GM12878 (cell line): Measurements from ENCODE around the gene PLCB2. TPM values are rescaled to one million over a fixed set of nuclear protein-coding genes. Genes with fewer than 3 reads are reported as not detected.

Experiments
- ATAC-seq: fragments of 200-7000 bp; cut with Tn5 transposase; 3 replicates; pipeline ENCODE4 v1.9.1; 2020; ENCODE audit warnings: mild to moderate bottlenecking, moderate library complexity
- BruUV-seq: library from RNA; stranded (reverse); fragments of 400-500 nt; replicated peaks from 2 replicates; lab custom pipeline; 2021; lab: Mats Ljungman, UMichigan
- CTCF ChIA-PET: fragments of 300-600 bp; sonication (Branson Sonifier 250); formaldehyde crosslinking; extraction: SDS; loops from one replicate; lab custom pipeline; 2021; ENCODE audit warnings: inconsistent platforms; lab: Yijun Ruan, JAX
- POLR2A ChIA-PET: fragments of 350-600 bp; formaldehyde crosslinking; extraction: SDS; loops from one replicate; lab custom pipeline; 2021; ENCODE audit warnings: inconsistent platforms; lab: Charles Lee
- RAD21 ChIA-PET: fragments of 300-600 bp; sonication (Branson Sonifier 250); formaldehyde crosslinking; loops from one replicate; lab custom pipeline; 2023; ENCODE audit warnings: antibody characterized with exemption; ENCODE audit not compliant: unreplicated experiment; lab: Charles Lee
- SMC1A ChIA-PET: fragments of 300-600 bp; sonication (Branson Sonifier 250); formaldehyde crosslinking; loops from one replicate; lab custom pipeline; 2023; ENCODE audit not compliant: unreplicated experiment, uncharacterized antibody; lab: Charles Lee
- DNase-seq: peaks from one replicate; pipeline ENCODE4 v3.0.0-alpha.2; 2011; ENCODE audit warnings: low read depth, low spot score
- FAIRE-seq: peaks from 3 replicates; lab custom pipeline; 2011; peaks lifted over from hg19 to GRCh38; lab: Jason Lieb, UNC
- H2AFZ ChIP-seq: 2 replicates; pipeline ENCODE4 v1.6.0; 2011; ENCODE audit warnings: low read depth, low read length, control low read depth; ENCODE audit not compliant: control insufficient read depth
- H3K27ac ChIP-seq: 2 replicates; pipeline ENCODE4 v1.5.1; 2011; ENCODE audit warnings: control low read depth; ENCODE audit not compliant: control insufficient read depth, insufficient read depth
- H3K27me3 ChIP-seq, 2 experiments: replicated peaks in 1 of 2; 2 replicates each; pipeline versions ENCODE4 v1.6.0 to v1.6.1; 2011; ENCODE audit warnings: low read length in 1 of 2; ENCODE audit not compliant: control insufficient read depth in 2 of 2, insufficient read depth in 2 of 2
- H3K36me3 ChIP-seq, 2 experiments: 2 replicates each; pipeline ENCODE4 v1.5.1; 2011; ENCODE audit warnings: low read length in 1 of 2; ENCODE audit not compliant: control insufficient read depth in 2 of 2, insufficient read depth in 2 of 2
- H3K4me1 ChIP-seq: 2 replicates; pipeline ENCODE4 v1.6.1; 2011; ENCODE audit warnings: mild to moderate bottlenecking, low read length, moderate library complexity, mixed read lengths; ENCODE audit not compliant: control insufficient read depth, insufficient read depth
- H3K4me2 ChIP-seq: 2 replicates; pipeline ENCODE4 v1.6.0; 2011; ENCODE audit warnings: control low read depth; ENCODE audit not compliant: control insufficient read depth, insufficient read depth
- H3K4me3 ChIP-seq: fragments of 200-600 bp; sonication (generic); 2 replicates; pipeline ENCODE4 v1.5.1; 2016
- H3K79me2 ChIP-seq: 2 replicates; pipeline ENCODE4 v1.6.0; 2011; ENCODE audit warnings: low read length; ENCODE audit not compliant: control insufficient read depth, insufficient read depth
- H3K9ac ChIP-seq: 2 replicates; pipeline ENCODE4 v1.8.0; 2011; ENCODE audit warnings: low read length, control low read depth, mixed read lengths; ENCODE audit not compliant: control insufficient read depth, insufficient read depth
- H3K9me3 ChIP-seq: replicated peaks from 3 replicates; pipeline ENCODE4 v1.5.1; 2011; ENCODE audit warnings: mild to moderate bottlenecking, low read length; ENCODE audit not compliant: control insufficient read depth, insufficient read depth
- H4K20me1 ChIP-seq: 2 replicates; pipeline ENCODE4 v1.6.0; 2011; ENCODE audit not compliant: control insufficient read depth, insufficient read depth
- ASH2L ChIP-seq: fragments of 300-600, 200-600 bp; sonication (generic); IDR thresholded peaks from 2 replicates; pipeline ENCODE4 v1.6.1; 2017; ENCODE audit warnings: low read depth, mild to moderate bottlenecking, borderline replicate concordance
- CREB1 ChIP-seq: IDR thresholded peaks from 2 replicates; pipeline ENCODE4 v1.6.1; 2012; ENCODE audit warnings: low read depth, mild to moderate bottlenecking, inconsistent platforms
- ETV6 ChIP-seq, 2 experiments: fragments of 450-650 bp in 1 of 2; IDR thresholded peaks in 1 of 2; conservative IDR thresholded peaks in 1 of 2; 2 replicates each; pipeline ENCODE4 v1.6.1; 2014; ENCODE audit warnings: antibody characterized with exemption in 1 of 2, borderline replicate concordance in 1 of 2, low read depth in 1 of 2, mild to moderate bottlenecking in 1 of 2, moderate library complexity in 1 of 2
- GATAD2B ChIP-seq: fragments of 450-650 bp; conservative IDR thresholded peaks from 2 replicates; pipeline ENCODE4 v1.6.1; 2017; ENCODE audit warnings: low read depth, mild to moderate bottlenecking, moderate library complexity
- MTA2 ChIP-seq: fragments of 450-650 bp; IDR thresholded peaks from 2 replicates; pipeline ENCODE4 v1.6.1; 2016; ENCODE audit warnings: low read depth, mild to moderate bottlenecking, moderate library complexity
- MTA3 ChIP-seq: IDR thresholded peaks from 2 replicates; pipeline ENCODE4 v1.6.1; 2012; ENCODE audit warnings: low read length, inconsistent platforms, borderline replicate concordance
- NRF1 ChIP-seq: conservative IDR thresholded peaks from 2 replicates; pipeline ENCODE4 v1.6.1; 2011; ENCODE audit warnings: mild to moderate bottlenecking, low read depth, low read length, improper control_type of control experiment
- PAX8 ChIP-seq: fragments of 450-650 bp; IDR thresholded peaks from 2 replicates; pipeline ENCODE4 v1.6.1; 2017; ENCODE audit warnings: mild to moderate bottlenecking, moderate library complexity
- POLR2AphosphoS5 ChIP-seq: IDR thresholded peaks from 2 replicates; pipeline ENCODE4 v1.6.1; 2011; ENCODE audit warnings: mild to moderate bottlenecking, low read length, inconsistent platforms
- SP1 ChIP-seq: IDR thresholded peaks from one replicate; pipeline ENCODE4 v1.6.1; 2011; ENCODE audit warnings: low read depth, low read length
- WGBS: methylation state at CpG from one replicate; pipeline ENCODE4 v1.1.6; 2016; ENCODE audit warnings: low lambda C conversion rate; ENCODE audit not compliant: insufficient replicate concordance, insufficient coverage; ENCODE audit errors: missing lambda C conversion rate; 5-methylcytosine and 5-hydroxymethylcytosine counted together
- in situ Hi-C: fragments of 300-500 bp; cut with MboI; formaldehyde crosslinking; loops from 9 replicates; pipeline ENCODE4 v1.14.3; 2018; ENCODE audit warnings: mixed read lengths
- intact Hi-C: fragments of 100-400 bp; cut with micrococcal nuclease; formaldehyde crosslinking; loops from one replicate; pipeline ENCODE4 v1.14.2; 2022; ENCODE audit not compliant: unreplicated experiment
- polyA plus RNA-seq, 11 experiments: library from polyadenylated mRNA; depleted of rRNA in 4 of 11; unstranded in 6 of 11; stranded (reverse) in 5 of 11; fragments of >200 nt; fragmentation: Nextera tagmentation in 4 of 11; fragmentation: Illumina TruSeq in 1 of 11; extraction: Ambion mirVana in 4 of 11; extraction: Trizol in 1 of 11; gene quantifications; 1 replicate in 1 of 11; 2 replicates in 10 of 11; pipeline versions ENCODE4 v1.2.1 to v1.2.3, GENCODE V29; 2011 to 2016; ENCODE audit warnings: inconsistent platforms in 2 of 11, missing spikeins in 2 of 11, low read depth in 1 of 11
- total RNA-seq, 4 experiments: library from RNA; depleted of rRNA in 3 of 4; stranded (reverse); fragments of >200 nt in 3 of 4; fragmentation: Illumina TruSeq in 1 of 4; extraction: Trizol in 1 of 4; gene quantifications; 2 replicates each; pipeline versions ENCODE4 v1.2.1 to v1.2.3, GENCODE V29; 2013 to 2021
- TF ChIP-seq, protein P1 (sequence below): fragments of 450-650 bp; IDR thresholded peaks from 2 replicates; pipeline ENCODE4 v1.6.1; 2017; ENCODE audit warnings: mild to moderate bottlenecking, moderate library complexity
- TF ChIP-seq, protein P2 (sequence below): IDR thresholded peaks from 2 replicates; pipeline ENCODE4 v1.6.1; 2012; ENCODE audit warnings: low read length, inconsistent platforms

The PLCB2 gene
- total and polyA plus RNA-seq, 10 of the 15 experiments (the other 5 are each of a cell fraction or from before 2014, with no cell fraction given): 1.2 to 39.4 (median 10.7) TPM

DNA sequence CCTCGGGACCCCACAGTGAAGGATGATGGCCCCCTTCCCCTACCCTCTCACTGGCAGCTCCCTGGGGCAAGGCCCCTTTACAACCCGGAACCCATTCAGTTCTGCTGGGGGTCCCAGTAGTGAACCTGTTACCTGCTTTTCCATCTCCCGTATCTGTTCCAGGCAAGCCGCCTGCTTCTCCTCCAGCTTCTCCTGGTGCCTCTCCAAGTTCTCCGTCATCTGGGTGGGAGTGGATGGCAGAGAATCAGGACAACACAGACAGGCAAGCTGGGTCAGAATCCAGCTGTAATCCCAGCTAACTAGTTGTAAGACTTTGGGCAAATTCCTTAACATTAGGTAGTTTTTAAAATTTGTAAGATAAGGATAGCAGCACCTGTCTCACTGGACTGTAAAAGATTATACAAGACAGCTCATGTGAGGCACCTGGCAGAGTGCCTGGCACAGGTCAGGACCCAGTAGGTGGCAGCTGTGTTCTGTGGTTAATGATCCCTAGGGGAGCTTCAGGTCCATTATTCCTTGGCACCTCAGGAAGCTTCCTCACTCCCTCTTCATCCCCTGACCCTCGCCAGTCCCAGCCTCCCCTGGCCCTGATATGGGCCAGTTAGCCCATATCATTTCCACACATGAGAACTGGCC is 18.5 kb downstream of the PLCB2 start:
- Histone ChIP-seq H2AFZ (no peak overlapping the region), H3K36me3 (no peaks in the 10 kb centered on the region), H3K27ac (no peak overlapping the region), H3K79me2 (no peaks in the 10 kb centered on the region), H3K9ac (no peak overlapping the region)
- ChIA-PET CTCF (interaction anchor here (0.7 to 2.4 kb wide), 8 partner anchors 9 to 48 kb away, joined by 3 to 11 read pairs (median 4); no protein-coding TSS in a partner anchor), RAD21 (interaction anchor here (0.8 kb wide), 1 partner anchor 30 kb away, joined by 3 read pairs; no protein-coding TSS in a partner anchor)
- in situ Hi-C loops: no loop called here
- intact Hi-C loops: no loop called here
- TF ChIP-seq ETV6 (conservative IDR thresholded peaks at IDR 0.05 in 1 of 2, IDR thresholded peaks at IDR 0.05 in 1 of 2; ENCODE audit: borderline replicate concordance in 1 of 2, low read depth in 1 of 2) (no peak), MTA3 (no peak), MTA2 (no peak), CREB1 (no peak), PAX8 (no peak), NRF1 (no peak), ASH2L (no peak), POLR2AphosphoS5 (no peak), GATAD2B (no peak), SP1 (no peak)
- TF ChIP-seq, protein P1, sequence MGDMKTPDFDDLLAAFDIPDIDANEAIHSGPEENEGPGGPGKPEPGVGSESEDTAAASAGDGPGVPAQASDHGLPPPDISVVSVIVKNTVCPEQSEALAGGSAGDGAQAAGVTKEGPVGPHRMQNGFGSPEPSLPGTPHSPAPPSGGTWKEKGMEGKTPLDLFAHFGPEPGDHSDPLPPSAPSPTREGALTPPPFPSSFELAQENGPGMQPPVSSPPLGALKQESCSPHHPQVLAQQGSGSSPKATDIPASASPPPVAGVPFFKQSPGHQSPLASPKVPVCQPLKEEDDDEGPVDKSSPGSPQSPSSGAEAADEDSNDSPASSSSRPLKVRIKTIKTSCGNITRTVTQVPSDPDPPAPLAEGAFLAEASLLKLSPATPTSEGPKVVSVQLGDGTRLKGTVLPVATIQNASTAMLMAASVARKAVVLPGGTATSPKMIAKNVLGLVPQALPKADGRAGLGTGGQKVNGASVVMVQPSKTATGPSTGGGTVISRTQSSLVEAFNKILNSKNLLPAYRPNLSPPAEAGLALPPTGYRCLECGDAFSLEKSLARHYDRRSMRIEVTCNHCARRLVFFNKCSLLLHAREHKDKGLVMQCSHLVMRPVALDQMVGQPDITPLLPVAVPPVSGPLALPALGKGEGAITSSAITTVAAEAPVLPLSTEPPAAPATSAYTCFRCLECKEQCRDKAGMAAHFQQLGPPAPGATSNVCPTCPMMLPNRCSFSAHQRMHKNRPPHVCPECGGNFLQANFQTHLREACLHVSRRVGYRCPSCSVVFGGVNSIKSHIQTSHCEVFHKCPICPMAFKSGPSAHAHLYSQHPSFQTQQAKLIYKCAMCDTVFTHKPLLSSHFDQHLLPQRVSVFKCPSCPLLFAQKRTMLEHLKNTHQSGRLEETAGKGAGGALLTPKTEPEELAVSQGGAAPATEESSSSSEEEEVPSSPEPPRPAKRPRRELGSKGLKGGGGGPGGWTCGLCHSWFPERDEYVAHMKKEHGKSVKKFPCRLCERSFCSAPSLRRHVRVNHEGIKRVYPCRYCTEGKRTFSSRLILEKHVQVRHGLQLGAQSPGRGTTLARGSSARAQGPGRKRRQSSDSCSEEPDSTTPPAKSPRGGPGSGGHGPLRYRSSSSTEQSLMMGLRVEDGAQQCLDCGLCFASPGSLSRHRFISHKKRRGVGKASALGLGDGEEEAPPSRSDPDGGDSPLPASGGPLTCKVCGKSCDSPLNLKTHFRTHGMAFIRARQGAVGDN: no peak
- TF ChIP-seq, protein P2, sequence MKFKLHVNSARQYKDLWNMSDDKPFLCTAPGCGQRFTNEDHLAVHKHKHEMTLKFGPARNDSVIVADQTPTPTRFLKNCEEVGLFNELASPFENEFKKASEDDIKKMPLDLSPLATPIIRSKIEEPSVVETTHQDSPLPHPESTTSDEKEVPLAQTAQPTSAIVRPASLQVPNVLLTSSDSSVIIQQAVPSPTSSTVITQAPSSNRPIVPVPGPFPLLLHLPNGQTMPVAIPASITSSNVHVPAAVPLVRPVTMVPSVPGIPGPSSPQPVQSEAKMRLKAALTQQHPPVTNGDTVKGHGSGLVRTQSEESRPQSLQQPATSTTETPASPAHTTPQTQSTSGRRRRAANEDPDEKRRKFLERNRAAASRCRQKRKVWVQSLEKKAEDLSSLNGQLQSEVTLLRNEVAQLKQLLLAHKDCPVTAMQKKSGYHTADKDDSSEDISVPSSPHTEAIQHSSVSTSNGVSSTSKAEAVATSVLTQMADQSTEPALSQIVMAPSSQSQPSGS: no peak
- TF ChIP-seq, all 136 proteins: peak for 0
- BruUV-seq: no TSS peak
- no peaks in the 10 kb centered on the region; a peak in 2 of 4 replicates for H3K27me3 ChIP-seq
- no peak overlapping the region for H3K4me3 ChIP-seq
- no peak overlapping the region for H3K4me2 ChIP-seq
- no peaks in the 10 kb centered on the region for H4K20me1 ChIP-seq
- ChIA-PET SMC1A (interaction anchor here (0.5 to 2.0 kb wide), 4 partner anchors 12 to 47 kb away, joined by 3 to 5 read pairs (median 3); no protein-coding TSS in a partner anchor), POLR2A (no interaction called here)
- FAIRE-seq (no peak), ATAC-seq (no peak), DNase-seq (no peak)
- 54% methylated on average over 6 of the region's 6 CpGs for WGBS
- no peaks in the 10 kb centered on the region for H3K9me3 ChIP-seq
- no peaks in the 10 kb centered on the region for H3K4me1 ChIP-seq
